Sigmoid colon (tissue), 4 donors: ENCODE data around the gene SETD7.

Experiments used
- CTCF ChIP-seq, 4 experiments: fragments of 450-650 bp in 3 of 4; fragments of 200-600 bp in 1 of 4; IDR thresholded peaks; one replicate each; pipeline ENCODE4 v1.5.1; 2016 to 2019; ENCODE audit warnings: antibody characterized with exemption in 4 of 4, mild to moderate bottlenecking in 3 of 4, moderate library complexity in 2 of 4
- EP300 ChIP-seq, 4 donors: sonication (generic); formaldehyde crosslinking; IDR thresholded peaks; one replicate each; pipeline ENCODE4 v1.6.1; 2017; ENCODE audit warnings: antibody characterized with exemption in 4 of 4

GRCh38 chr4:139451997-139452396, 104.0 kb downstream of the SETD7 start:
- no peak for TF ChIP-seq CTCF (IDR thresholded peaks at IDR 0.05)
- no peak for TF ChIP-seq EP300 (IDR thresholded peaks at IDR 0.05)
